Rectal smooth muscle tissue (tissue), 1 donor: ENCODE measurements around the gene CHRNB1.

ENCODE experiments used
- H3K27ac ChIP-seq: one replicate; pipeline ENCODE4 v1.7.0; 2013; ENCODE audit warnings: low read depth, low read length, inconsistent platforms
- H3K27me3 ChIP-seq: one replicate; pipeline ENCODE4 v1.7.0; 2013; ENCODE audit warnings: low read length; ENCODE audit not compliant: control insufficient read depth, insufficient read depth
- H3K36me3 ChIP-seq: one replicate; pipeline ENCODE4 v1.7.0; 2013; ENCODE audit warnings: low read length; ENCODE audit not compliant: control insufficient read depth, insufficient read depth
- H3K4me1 ChIP-seq: one replicate; pipeline ENCODE4 v1.7.0; 2013; ENCODE audit warnings: low read length; ENCODE audit not compliant: control insufficient read depth, insufficient read depth
- H3K4me3 ChIP-seq: one replicate; pipeline ENCODE4 v1.7.0; 2013; ENCODE audit warnings: low read length
- H3K9ac ChIP-seq: one replicate; pipeline ENCODE4 v1.7.0; 2013; ENCODE audit warnings: low read length

CHRNB1 gene

DNA sequence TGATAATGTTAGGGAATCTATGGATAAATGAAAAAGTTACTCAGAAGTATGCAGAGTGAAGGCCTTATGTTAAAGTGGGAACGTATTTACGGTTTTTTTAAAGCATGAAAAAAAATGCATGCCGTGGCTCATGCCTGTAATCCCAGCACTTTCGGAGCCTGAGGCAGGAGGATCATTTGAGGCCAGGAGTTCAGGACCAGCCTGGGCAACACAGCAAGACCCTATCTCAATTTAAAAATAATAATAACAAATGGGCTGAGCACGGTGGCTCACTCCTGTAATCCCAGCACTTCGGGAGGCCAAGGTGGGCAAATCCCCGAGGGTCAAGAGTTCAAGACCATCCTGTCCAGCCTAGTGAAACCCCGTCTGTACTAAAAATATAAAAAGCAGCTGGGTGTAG, 45.3 kb downstream of the CHRNB1 start:
- Histone ChIP-seq H3K27ac (no peak overlapping the region), H3K27me3 (no peaks in the 10 kb centered on the region), H3K4me3 (no peak overlapping the region), H3K36me3 (no peaks in the 10 kb centered on the region), H3K4me1 (peaks cover 17% of the 10 kb centered on the region), H3K9ac (no peak overlapping the region)

DNA sequence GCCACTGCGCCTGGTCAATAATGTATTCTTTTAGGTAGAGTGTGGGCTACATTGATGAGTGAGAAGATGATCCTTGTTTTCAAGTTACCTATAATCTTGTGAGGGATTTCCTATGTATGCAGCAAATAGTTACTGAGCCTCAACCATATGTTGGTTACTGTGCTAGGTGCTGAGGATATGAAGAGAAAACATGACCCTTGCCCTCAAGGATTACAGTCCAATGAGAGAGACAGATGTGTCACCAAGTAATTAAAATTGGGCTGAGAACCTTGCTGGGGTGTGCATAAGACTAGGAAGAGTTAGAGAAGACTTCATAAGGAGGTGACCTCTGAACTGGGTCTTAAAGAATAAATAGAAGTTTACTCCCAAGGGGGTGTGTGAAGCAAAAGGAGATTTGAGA, 46.7 kb downstream of the CHRNB1 start:
- Histone ChIP-seq H3K27me3 (no peaks in the 10 kb centered on the region), H3K4me1 (peaks cover 8% of the 10 kb centered on the region), H3K4me3 (no peak overlapping the region), H3K27ac (no peak overlapping the region), H3K9ac (no peak overlapping the region), H3K36me3 (peaks cover 7% of the 10 kb centered on the region)

DNA sequence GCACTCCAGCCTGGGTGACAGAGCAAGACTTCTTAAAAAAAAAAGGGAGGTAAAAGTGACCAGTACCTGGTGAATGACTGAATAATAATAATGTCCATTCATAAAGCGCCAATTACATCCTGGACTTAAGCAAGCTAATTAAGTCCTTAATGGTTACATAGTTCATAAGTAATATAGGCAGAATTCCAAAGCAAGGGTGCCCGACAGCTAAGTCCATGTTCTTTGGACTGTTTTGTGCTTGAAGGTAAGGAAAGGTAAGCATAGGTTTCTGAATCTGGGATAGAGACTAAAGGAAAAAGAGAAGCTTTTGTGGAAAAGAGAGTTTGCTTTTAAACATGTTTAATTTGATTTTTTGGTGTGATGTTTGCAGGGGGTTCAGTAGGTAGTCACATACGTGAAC, 49.1 kb downstream of the CHRNB1 start:
- Histone ChIP-seq H3K27me3 (no peaks in the 10 kb centered on the region), H3K36me3 (peaks cover 28% of the 10 kb centered on the region), H3K27ac (no peak overlapping the region), H3K4me1 (peaks cover under 1% of the 10 kb centered on the region), H3K9ac (no peak overlapping the region), H3K4me3 (no peak overlapping the region)

DNA sequence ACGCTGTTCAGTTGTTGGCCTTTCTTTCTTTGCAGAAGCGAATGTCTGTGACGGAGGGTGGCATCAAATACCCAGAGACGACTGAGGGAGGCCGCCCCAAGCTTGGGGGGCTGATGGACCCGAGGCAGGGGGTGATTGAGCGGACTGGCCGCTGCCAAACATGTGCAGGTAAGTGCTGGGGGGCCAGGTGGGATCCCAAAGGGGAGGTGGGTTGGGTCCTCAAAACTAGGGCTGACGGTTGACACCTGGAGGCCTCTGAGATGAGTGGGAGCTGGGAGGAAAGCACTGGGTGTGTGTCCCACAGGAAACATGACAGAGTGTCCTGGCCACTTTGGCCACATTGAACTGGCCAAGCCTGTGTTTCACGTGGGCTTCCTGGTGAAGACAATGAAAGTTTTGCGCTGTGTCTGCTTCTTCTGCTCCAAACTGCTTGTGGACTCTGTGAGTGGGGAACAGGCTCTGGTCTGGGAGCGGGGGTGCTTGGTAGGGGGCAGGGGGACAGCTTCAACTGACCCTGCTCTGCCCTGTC, 51.1 kb downstream of the CHRNB1 start:
- Histone ChIP-seq H3K4me1 (no peaks in the 10 kb centered on the region), H3K27ac (no peak overlapping the region), H3K27me3 (no peaks in the 10 kb centered on the region), H3K9ac (no peak overlapping the region), H3K36me3 (peaks cover 42% of the 10 kb centered on the region), H3K4me3 (no peak overlapping the region)

DNA sequence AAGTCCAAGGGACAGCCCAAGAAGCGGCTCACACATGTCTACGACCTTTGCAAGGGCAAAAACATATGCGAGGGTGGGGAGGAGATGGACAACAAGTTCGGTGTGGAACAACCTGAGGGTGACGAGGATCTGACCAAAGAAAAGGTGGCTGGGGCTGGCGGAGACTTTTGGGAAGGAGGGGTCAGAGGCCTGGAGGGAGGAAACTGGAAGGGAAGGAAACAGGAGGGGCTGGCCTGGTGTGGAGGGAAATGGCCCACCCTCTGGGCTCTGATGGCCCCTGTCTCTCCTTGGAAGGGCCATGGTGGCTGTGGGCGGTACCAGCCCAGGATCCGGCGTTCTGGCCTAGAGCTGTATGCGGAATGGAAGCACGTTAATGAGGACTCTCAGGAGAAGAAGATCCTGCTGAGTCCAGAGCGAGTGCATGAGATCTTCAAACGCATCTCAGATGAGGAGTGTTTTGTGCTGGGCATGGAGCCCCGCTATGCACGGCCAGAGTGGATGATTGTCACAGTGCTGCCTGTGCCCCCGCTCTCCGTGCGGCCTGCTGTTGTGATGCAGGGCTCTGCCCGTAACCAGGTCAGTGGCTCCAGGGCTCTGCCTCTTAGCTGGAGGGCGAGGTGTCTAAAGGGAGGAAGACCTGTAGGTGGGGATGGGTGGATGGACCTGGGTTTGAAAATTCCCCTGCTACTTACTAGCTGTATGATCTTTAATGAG, 51.8 kb downstream of the CHRNB1 start:
- Histone ChIP-seq H3K4me1 (no peaks in the 10 kb centered on the region), H3K27me3 (no peaks in the 10 kb centered on the region), H3K4me3 (no peak overlapping the region), H3K9ac (no peak overlapping the region), H3K27ac (no peak overlapping the region), H3K36me3 (peaks cover 47% of the 10 kb centered on the region)

DNA sequence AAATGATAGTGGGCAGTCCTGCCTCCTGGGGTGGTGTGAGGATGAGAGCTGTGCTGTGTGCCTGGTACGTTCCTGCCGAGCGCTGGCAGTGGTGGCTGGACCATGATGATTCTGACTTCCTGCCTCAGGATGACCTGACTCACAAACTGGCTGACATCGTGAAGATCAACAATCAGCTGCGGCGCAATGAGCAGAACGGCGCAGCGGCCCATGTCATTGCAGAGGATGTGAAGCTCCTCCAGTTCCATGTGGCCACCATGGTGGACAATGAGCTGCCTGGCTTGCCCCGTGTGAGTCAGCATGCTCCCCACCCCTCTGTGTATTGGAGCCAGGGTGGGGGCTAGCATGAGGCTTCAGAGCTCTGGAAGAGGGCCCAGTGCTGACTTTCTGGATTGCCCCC, 52.4 kb downstream of the CHRNB1 start:
- Histone ChIP-seq H3K36me3 (peaks cover 53% of the 10 kb centered on the region), H3K27ac (no peak overlapping the region), H3K4me1 (no peaks in the 10 kb centered on the region), H3K27me3 (no peaks in the 10 kb centered on the region), H3K4me3 (no peak overlapping the region), H3K9ac (no peak overlapping the region)

DNA sequence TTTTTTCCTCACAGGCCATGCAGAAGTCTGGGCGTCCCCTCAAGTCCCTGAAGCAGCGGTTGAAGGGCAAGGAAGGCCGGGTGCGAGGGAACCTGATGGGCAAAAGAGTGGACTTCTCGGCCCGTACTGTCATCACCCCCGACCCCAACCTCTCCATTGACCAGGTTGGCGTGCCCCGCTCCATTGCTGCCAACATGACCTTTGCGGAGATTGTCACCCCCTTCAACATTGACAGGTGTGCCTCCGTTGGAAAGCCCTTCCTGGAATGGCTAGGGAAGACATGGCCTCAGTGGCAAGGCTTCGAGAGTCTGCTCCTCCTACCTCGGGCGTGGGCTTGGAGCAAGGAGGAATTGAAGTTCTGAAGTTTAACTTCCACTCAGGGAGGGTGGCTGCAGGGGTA, 52.8 kb downstream of the CHRNB1 start:
- Histone ChIP-seq H3K4me1 (no peaks in the 10 kb centered on the region), H3K27me3 (no peaks in the 10 kb centered on the region), H3K27ac (no peak overlapping the region), H3K9ac (no peak overlapping the region), H3K4me3 (no peak overlapping the region), H3K36me3 (peaks cover 57% of the 10 kb centered on the region)

DNA sequence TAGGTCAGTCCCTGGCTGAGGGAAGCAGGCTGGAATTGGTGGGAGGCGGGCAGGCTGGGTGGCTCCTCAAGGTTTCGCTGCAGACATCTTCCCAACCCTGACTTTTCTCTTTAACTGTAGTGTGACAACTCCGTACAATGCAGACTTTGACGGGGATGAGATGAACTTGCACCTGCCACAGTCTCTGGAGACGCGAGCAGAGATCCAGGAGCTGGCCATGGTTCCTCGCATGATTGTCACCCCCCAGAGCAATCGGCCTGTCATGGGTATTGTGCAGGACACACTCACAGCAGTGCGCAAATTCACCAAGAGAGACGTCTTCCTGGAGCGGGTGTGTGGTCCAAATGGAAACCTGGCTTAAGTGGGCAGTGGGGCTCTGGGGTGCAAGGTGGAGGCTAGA, 54.3 kb downstream of the CHRNB1 start:
- Histone ChIP-seq H3K9ac (no peak overlapping the region), H3K36me3 (peaks cover 72% of the 10 kb centered on the region), H3K27me3 (no peaks in the 10 kb centered on the region), H3K4me3 (no peak overlapping the region), H3K27ac (no peak overlapping the region), H3K4me1 (no peaks in the 10 kb centered on the region)

DNA sequence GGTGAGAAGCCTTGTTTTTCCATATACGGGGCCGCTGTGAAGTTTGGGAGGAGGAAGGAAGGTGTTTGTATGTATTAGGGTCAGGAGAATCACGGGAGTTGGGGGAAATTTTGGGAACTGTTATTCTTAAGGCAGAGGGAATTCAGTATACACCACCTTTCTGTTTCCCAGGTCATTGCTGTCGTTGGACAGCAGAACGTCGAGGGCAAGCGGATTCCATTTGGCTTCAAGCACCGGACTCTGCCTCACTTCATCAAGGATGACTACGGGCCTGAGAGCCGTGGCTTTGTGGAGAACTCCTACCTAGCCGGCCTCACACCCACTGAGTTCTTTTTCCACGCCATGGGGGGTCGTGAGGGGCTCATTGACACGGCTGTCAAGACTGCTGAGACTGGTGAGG, 56.9 kb downstream of the CHRNB1 start:
- Histone ChIP-seq H3K36me3 (peaks cover 68% of the 10 kb centered on the region), H3K27ac (no peak overlapping the region), H3K4me1 (no peaks in the 10 kb centered on the region), H3K27me3 (no peaks in the 10 kb centered on the region), H3K4me3 (no peak overlapping the region), H3K9ac (no peak overlapping the region)

DNA sequence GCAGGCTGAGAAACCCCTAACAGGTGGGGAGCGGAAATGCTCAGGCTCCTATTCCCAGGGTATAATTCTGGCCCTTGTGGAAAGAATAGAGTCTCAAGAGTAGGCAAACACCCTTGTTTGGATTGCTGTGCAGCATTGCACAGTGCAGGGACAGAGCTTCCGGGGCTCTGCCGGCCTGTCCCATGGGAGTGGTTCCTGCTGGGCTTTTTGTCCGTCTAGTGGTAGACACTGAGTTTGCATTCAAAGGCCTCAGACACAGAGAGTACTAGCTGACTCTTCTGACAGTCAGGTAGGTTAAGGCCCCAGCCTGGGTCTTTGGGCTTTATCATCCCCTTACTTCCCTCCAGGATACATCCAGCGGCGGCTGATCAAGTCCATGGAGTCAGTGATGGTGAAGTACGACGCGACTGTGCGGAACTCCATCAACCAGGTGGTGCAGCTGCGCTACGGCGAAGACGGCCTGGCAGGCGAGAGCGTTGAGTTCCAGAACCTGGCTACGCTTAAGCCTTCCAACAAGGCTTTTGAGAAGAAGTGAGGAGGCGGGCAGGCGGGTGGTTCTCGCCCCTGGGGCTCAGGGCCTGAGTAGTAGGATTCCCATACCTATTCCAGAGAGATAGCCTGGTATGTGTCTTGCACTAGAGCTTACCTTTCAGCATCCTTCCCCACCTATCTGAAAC, 57.4 kb downstream of the CHRNB1 start:
- no peaks in the 10 kb centered on the region for H3K27me3 ChIP-seq
- peaks cover 63% of the 10 kb centered on the region for H3K36me3 ChIP-seq
- no peak overlapping the region for H3K9ac ChIP-seq
- H3K4me1 ChIP-seq, result no peaks in the 10 kb centered on the region
- H3K27ac ChIP-seq, result no peak overlapping the region
- no peak overlapping the region for H3K4me3 ChIP-seq

DNA sequence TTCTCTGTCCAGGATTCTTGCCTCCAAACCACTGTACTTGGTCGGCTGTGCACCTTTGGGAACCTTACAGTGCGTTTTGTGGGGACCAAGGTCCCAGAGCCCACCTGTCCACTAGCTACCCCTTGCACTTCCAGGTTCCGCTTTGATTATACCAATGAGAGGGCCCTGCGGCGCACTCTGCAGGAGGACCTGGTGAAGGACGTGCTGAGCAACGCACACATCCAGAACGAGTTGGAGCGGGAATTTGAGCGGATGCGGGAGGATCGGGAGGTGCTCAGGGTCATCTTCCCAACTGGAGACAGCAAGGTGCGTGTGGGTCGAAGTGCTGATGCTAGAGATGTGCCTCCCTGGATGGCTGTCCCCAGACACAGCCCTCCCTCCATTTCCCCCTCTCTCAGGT, 58.1 kb downstream of the CHRNB1 start:
- no peak overlapping the region for H3K27ac ChIP-seq
- H3K27me3 ChIP-seq, result no peaks in the 10 kb centered on the region
- H3K4me1 ChIP-seq, result no peaks in the 10 kb centered on the region
- H3K36me3 ChIP-seq, result peaks cover 57% of the 10 kb centered on the region
- H3K4me3 ChIP-seq, result no peak overlapping the region
- H3K9ac ChIP-seq, result no peak overlapping the region

DNA sequence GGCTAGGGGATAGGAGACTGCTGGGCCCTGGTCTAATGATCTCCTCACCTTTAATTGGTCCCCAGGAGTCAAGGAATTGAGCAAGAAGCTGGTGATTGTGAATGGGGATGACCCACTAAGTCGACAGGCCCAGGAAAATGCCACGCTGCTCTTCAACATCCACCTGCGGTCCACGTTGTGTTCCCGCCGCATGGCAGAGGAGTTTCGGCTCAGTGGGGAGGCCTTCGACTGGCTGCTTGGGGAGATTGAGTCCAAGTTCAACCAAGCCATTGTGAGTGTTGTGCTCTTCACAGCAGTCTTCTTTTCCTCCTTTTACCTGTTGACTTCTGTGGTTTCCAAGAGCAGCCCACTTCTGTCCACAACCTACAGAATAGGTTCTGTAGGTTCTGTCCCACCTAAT, 58.7 kb downstream of the CHRNB1 start:
- H3K36me3 ChIP-seq, result peaks cover 58% of the 10 kb centered on the region
- no peaks in the 10 kb centered on the region for H3K4me1 ChIP-seq
- no peak overlapping the region for H3K27ac ChIP-seq
- no peak overlapping the region for H3K9ac ChIP-seq
- H3K4me3 ChIP-seq, result no peak overlapping the region
- H3K27me3 ChIP-seq, result no peaks in the 10 kb centered on the region
